ENCODE measurements around the gene WSCD2. TPM values are rescaled to one million over a fixed set of nuclear protein-coding genes. Genes with fewer than 3 reads are reported as not detected.
A peak's percentile ranks its signal among the peaks of the same experiment; 100 is the strongest.
"Not testable (repeated sequence)": the region's sequence is repeated elsewhere in the genome, so short reads cannot be mapped to it uniquely, and the experiment has no call there.

Gene WSCD2
- polyA plus RNA-seq, 3 donors from 2014 or later: not detected

GRCh38 chr12:108211157-108211556, 82.1 kb downstream of the WSCD2 start:
- Mint-ChIP-seq H3K27me3 (ENCODE audit: low read depth in 3 of 3) (peaks cover 1 to 5% (median 4%) of the 10 kb centered on the region in 3 donors), H3K27ac (no peak overlapping the region), H3K9me3 (no peaks in the 10 kb centered on the region), H3K36me3 (no peaks in the 10 kb centered on the region), H3K4me3 (no peak overlapping the region), H3K4me1 (no peaks in the 10 kb centered on the region)
- no peak for DNase-seq

DNA sequence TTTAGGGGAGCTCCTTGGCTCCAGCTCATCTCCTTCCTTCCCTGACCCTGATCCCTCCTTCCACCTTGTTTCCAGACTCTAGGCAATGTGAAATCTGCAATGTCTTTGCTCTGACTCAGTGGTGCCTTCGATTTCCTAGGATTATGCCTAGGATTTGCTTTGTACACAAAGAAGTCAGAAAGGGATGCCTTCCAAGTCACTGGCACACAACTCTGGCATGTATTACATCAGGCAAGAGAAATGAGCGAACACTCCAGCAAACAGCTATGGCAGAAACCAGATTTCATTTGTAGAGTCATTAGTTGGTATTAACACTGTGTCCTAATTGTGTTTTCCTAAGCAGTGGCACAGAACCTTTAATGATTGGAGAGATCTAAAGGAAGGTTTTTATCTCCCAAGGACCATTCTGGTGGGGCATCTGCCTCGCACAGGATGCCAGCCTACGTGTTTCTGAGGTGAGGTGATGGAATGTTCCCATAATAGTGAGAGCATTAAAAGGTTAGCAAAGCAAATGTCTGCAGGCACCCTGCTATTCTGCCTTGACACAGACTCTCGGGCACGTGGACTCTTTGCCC, 84.9 kb downstream of the WSCD2 start:
- no peak for DNase-seq
- Mint-ChIP-seq H3K4me1 (peaks cover 4 to 7% of the 10 kb centered on the region in 2 donors), H3K9me3 (no peaks in the 10 kb centered on the region), H3K4me3 (no peak overlapping the region), H3K36me3 (no peaks in the 10 kb centered on the region), H3K27ac (no peak overlapping the region), H3K27me3 (ENCODE audit: low read depth in 3 of 3) (peaks cover 0 to 5% (median 1%) of the 10 kb centered on the region in 3 donors)

DNA sequence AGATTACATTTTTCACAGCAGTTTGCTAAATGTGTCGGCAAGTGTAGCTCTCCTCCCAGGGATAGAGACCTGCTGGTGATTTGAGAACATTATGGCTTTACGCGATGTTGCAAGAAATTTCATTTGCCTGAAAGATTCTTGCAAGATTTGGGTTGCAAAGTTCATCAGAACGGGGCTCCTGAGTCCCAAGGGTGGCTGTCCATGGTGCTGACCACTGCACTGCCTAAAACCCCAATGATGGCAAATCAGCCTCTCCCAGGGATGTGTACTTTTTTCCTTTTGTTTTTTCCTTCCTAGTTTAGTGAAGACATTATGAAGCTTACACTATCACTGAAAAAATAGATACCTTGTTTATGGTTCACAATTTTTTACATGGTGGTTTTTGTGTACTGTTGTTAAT, 85.4 kb downstream of the WSCD2 start:
- Mint-ChIP-seq H3K4me1 (peaks cover 4 to 7% of the 10 kb centered on the region in 2 donors), H3K27me3 (ENCODE audit: low read depth in 3 of 3) (peaks cover 0 to 5% (median 1%) of the 10 kb centered on the region in 3 donors), H3K9me3 (no peaks in the 10 kb centered on the region), H3K27ac (no peak overlapping the region), H3K4me3 (no peak overlapping the region), H3K36me3 (no peaks in the 10 kb centered on the region)
- peak; percentile 6 to 28 (median 22) for DNase-seq

DNA sequence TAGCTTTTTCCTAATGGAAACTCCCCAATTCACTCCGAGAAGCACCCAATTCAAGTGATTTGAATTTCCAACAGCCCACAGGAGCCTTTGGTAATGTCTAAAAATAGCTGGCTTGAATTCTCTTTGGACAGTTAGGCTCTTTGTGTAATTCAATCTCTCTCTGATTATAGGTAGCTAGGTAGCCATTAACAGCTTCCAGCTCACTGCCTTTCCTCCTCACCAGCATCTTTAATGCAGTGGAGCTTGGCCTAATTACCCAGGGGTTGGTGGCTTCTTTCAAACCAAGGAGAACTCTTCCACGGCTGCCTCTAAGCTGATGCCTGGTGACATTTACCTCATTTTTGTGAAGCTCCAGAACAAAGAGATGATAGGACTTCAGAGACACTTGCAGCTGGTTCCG, 86.4 kb downstream of the WSCD2 start:
- Mint-ChIP-seq H3K4me3 (no peak overlapping the region), H3K36me3 (no peaks in the 10 kb centered on the region), H3K27ac (no peak overlapping the region), H3K27me3 (ENCODE audit: low read depth in 3 of 3) (peaks cover 0 to 5% (median 0%) of the 10 kb centered on the region in 3 donors), H3K4me1 (peaks cover 4 to 7% of the 10 kb centered on the region in 2 donors), H3K9me3 (no peaks in the 10 kb centered on the region)
- DNase-seq: no peak

DNA sequence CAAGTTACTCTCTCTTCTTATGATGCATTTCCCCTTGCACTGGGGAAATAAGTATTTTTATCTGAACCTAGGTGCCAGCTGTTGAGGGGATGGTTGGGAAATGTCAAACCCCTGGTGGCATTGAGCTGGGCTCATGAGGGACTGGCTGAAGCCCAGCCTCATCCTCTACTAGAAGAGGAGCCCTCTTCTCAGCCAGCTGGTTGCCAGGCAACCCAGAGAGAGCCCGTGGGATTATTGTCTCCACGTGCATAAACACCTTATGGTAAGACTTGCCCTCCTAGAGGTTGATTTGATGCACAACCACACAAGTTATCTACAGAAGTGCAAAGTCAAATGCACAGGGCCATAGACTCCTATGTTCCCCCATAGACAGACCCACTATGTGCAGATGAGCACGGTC, 89.8 kb downstream of the WSCD2 start:
- no peak overlapping the region for H3K27ac Mint-ChIP-seq
- no peak for DNase-seq
- H3K27me3 Mint-ChIP-seq (ENCODE audit: low read depth in 3 of 3): peaks cover 0 to 6% (median 1%) of the 10 kb centered on the region in 3 donors
- H3K4me1 Mint-ChIP-seq: peaks cover 4 to 7% of the 10 kb centered on the region in 2 donors
- no peaks in the 10 kb centered on the region for H3K9me3 Mint-ChIP-seq
- no peaks in the 10 kb centered on the region for H3K36me3 Mint-ChIP-seq
- H3K4me3 Mint-ChIP-seq: no peak overlapping the region

- H3K27me3 Mint-ChIP-seq (ENCODE audit: low read depth in 3 of 3); H3K9me3 Mint-ChIP-seq; H3K4me1 Mint-ChIP-seq; H3K4me3 Mint-ChIP-seq; H3K36me3 Mint-ChIP-seq; H3K27ac Mint-ChIP-seq; DNase-seq: not testable (repeated sequence)
Measured at GRCh38 chr12:108225101-108225500, 96.0 kb downstream of the WSCD2 start.

DNA sequence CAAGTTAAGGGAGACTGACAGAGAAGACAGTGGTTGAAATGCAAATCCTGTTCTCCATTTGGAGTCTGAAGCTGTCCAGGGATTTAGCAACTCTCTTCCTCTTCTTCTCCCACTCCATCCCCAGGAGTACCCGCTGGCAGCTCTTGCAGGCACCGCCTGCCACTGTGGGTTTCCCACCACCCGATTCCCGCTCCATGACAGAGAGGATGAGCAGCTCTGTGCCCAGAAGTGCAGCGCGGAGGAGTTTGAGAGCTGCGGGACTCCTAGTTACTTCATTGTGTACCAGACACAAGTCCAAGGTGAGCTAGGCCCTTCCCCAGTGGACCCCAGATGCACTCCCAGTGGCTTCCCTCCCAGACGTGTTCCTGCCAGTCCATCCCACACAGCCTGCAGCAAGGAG, 97.8 kb downstream of the WSCD2 start:
- Mint-ChIP-seq H3K27me3 (ENCODE audit: low read depth in 3 of 3) (peaks cover 1 to 4% (median 3%) of the 10 kb centered on the region in 3 donors), H3K4me3 (no peak overlapping the region), H3K36me3 (no peaks in the 10 kb centered on the region), H3K9me3 (no peaks in the 10 kb centered on the region), H3K4me1 (no peaks in the 10 kb centered on the region), H3K27ac (no peak overlapping the region)
- no peak for DNase-seq

- H3K27ac Mint-ChIP-seq: no peak overlapping the region
- no peaks in the 10 kb centered on the region for H3K9me3 Mint-ChIP-seq
- DNase-seq: no peak
- H3K4me3 Mint-ChIP-seq: no peak overlapping the region
- no peaks in the 10 kb centered on the region for H3K4me1 Mint-ChIP-seq
- H3K27me3 Mint-ChIP-seq (ENCODE audit: low read depth in 3 of 3): peaks cover 3 to 6% (median 4%) of the 10 kb centered on the region in 3 donors
- no peaks in the 10 kb centered on the region for H3K36me3 Mint-ChIP-seq
Measured at GRCh38 chr12:108228746-108229145, 99.7 kb downstream of the WSCD2 start.

GRCh38 chr12:108231109-108231905, 102.2 kb downstream of the WSCD2 start:
- Mint-ChIP-seq H3K27me3 (ENCODE audit: low read depth in 3 of 3) (peaks cover 4 to 6% (median 5%) of the 10 kb centered on the region in 3 donors), H3K36me3 (no peaks in the 10 kb centered on the region), H3K27ac (no peak overlapping the region), H3K4me1 (peaks cover 1 to 6% of the 10 kb centered on the region in 2 donors), H3K9me3 (no peaks in the 10 kb centered on the region), H3K4me3 (no peak overlapping the region)
- DNase-seq: no peak

DNA sequence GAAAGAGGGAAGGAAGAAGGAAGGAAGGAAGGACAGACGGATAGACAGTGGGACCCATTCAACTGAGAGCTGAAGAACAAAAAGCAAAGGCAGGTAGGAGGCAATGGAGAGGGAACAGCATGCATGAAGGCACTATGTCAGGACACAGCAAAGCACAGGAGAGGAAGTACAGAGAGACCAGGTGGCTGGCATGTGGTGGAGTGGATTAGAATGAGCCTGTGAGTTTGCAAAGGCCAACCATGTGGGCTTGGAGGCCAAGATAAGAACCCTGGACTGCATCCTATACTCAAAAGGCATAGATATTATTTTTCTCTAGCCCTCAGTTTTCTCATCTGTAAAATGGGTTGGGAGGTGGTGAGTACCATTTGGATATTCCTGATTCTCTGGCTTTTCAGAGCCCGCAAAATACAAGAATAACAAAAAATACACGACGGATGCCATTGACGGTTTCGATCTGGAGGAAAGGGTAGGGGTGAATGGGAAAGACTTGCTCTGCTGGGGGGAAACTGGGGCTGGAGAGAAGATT, 102.9 kb downstream of the WSCD2 start:
- H3K27me3 Mint-ChIP-seq (ENCODE audit: low read depth in 3 of 3): peaks cover 4 to 8% (median 6%) of the 10 kb centered on the region in 3 donors
- DNase-seq: no peak
- no peaks in the 10 kb centered on the region for H3K36me3 Mint-ChIP-seq
- no peak overlapping the region for H3K4me3 Mint-ChIP-seq
- H3K27ac Mint-ChIP-seq: no peak overlapping the region
- H3K4me1 Mint-ChIP-seq: peaks cover 1 to 6% of the 10 kb centered on the region in 2 donors
- no peaks in the 10 kb centered on the region for H3K9me3 Mint-ChIP-seq

DNA sequence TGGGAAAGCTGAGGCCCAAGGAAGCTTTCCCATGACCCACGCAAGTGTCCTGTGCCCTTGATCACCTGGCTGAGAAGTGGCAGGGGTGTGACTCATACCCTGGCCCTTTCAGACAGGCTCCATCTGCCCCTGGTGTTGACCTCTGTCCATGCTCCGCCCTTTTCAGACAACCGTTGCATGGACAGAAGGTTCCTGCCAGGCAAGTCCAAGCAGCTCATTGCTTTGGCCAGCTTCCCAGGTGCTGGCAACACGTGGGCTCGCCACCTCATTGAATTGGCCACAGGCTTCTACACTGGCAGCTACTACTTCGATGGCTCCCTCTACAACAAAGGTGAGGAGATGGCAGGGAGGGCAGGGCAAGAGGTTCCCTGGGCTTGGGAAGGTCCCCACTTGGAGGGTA, 103.5 kb downstream of the WSCD2 start:
- Mint-ChIP-seq H3K27ac (no peak overlapping the region), H3K36me3 (no peaks in the 10 kb centered on the region), H3K4me3 (no peak overlapping the region), H3K4me1 (peaks cover 1 to 6% of the 10 kb centered on the region in 2 donors), H3K27me3 (ENCODE audit: low read depth in 3 of 3) (peaks cover 4 to 8% (median 5%) of the 10 kb centered on the region in 3 donors), H3K9me3 (no peaks in the 10 kb centered on the region)
- DNase-seq: no peak

GRCh38 chr12:108234158-108234557, 105.1 kb downstream of the WSCD2 start:
- H3K4me3 Mint-ChIP-seq: no peak overlapping the region
- H3K9me3 Mint-ChIP-seq: no peaks in the 10 kb centered on the region
- no peak overlapping the region for H3K27ac Mint-ChIP-seq
- peaks cover 4 to 9% of the 10 kb centered on the region in 2 donors for H3K4me1 Mint-ChIP-seq
- DNase-seq: peak; percentile 47 to 61 (median 49)
- peaks cover 3 to 8% (median 4%) of the 10 kb centered on the region in 3 donors for H3K27me3 Mint-ChIP-seq (ENCODE audit: low read depth in 3 of 3)
- H3K36me3 Mint-ChIP-seq: peaks cover 0 to under 1% (median 0%) of the 10 kb centered on the region in 3 donors

DNA sequence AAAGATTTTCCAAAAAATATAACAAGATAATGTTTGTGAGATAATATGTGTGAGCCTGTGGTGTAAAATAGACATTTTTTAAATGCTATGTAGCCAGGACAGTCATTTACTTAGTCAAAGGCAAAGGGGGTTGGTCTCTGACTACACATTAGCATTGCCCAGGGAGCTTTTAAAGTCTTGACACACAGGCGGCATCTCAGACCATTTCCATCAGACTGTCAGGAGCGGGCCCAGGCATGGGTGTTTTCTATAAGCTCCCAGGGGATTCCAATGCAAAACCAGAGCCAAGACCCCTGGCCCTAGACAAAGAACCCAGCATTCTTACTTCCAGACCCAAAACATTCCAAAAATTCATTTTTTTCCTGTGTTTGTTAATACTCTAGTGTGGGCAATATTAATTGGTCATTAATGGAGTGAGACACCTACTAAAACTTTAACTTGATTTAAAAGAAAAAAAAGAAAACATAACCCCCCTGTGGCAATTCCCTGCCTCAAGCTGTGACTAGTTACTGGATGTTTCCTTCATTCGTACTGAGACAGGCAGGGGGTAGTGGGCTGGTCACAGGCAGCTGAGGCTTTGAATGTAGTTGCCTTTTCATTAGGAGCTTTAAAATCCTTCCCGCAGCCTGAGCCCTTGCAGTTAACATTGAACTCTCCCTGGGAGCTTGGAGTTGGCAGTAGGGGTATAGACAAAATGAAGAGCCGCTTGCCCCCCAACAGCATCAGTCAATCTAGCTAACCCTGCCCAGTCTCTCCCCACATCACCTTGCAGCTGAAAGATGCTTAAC, 106.3 kb downstream of the WSCD2 start:
- DNase-seq: no peak
- Mint-ChIP-seq H3K9me3 (no peaks in the 10 kb centered on the region), H3K4me3 (no peak overlapping the region), H3K36me3 (peaks cover 0 to 4% (median 0%) of the 10 kb centered on the region in 3 donors), H3K27me3 (ENCODE audit: low read depth in 3 of 3) (peaks cover 3 to 8% (median 6%) of the 10 kb centered on the region in 3 donors), H3K4me1 (peaks cover 12 to 17% of the 10 kb centered on the region in 2 donors), H3K27ac (no peak overlapping the region)

DNA sequence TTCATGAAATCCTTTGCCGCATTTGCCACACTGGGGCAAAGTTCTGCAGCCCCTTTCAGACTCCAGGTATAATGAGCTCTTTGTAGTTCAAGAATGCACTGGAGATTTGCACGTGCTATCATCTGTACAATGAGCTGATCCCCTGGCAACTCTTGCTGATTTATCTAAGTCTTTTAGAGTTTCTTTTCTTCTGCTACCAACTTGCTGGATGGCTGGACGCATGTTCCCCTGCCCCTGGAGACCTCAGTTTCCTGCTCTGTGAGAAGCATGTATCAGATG, 106.8 kb downstream of the WSCD2 start:
- no peak overlapping the region for H3K27ac Mint-ChIP-seq
- H3K36me3 Mint-ChIP-seq: peaks cover 0 to 4% (median 0%) of the 10 kb centered on the region in 3 donors
- H3K27me3 Mint-ChIP-seq (ENCODE audit: low read depth in 3 of 3): peaks cover 3 to 8% (median 4%) of the 10 kb centered on the region in 3 donors
- peaks cover 12 to 17% of the 10 kb centered on the region in 2 donors for H3K4me1 Mint-ChIP-seq
- DNase-seq: no peak
- no peaks in the 10 kb centered on the region for H3K9me3 Mint-ChIP-seq
- H3K4me3 Mint-ChIP-seq: no peak overlapping the region

All from immature natural killer cell (primary cell).